GM12891 (cell line): ENCODE results near the gene SAG.
"Not testable (repeated sequence)": the region's sequence is repeated elsewhere in the genome, so short reads cannot be mapped to it uniquely, and the experiment has no call there.

ENCODE experiments used
- POLR2A ChIP-seq: IDR thresholded peaks from 2 replicates; pipeline ENCODE4 v1.6.1; 2011; ENCODE audit warnings: low read depth, low read length, control low read depth
- POLR2AphosphoS5 ChIP-seq: IDR thresholded peaks from 2 replicates; pipeline ENCODE4 v1.6.1; 2011; ENCODE audit warnings: low read depth, low read length, control low read depth
- POU2F2 ChIP-seq: IDR thresholded peaks from 2 replicates; pipeline ENCODE4 v1.6.1; 2011; ENCODE audit warnings: low read depth, mild to moderate bottlenecking, control low read depth, low read length, moderate library complexity

GRCh38 chr2:233374776-233375175 lies 67.2 kb downstream of the SAG start:
- not testable (repeated sequence) for TF ChIP-seq POLR2AphosphoS5, POLR2A, POU2F2
